GM21528 (cell line): ENCODE results near the gene GMNN.
A peak's percentile ranks its signal among the peaks of the same experiment; 100 is the strongest.
"Not testable (repeated sequence)": the region's sequence is repeated elsewhere in the genome, so short reads cannot be mapped to it uniquely, and the experiment has no call there.

ENCODE experiments used
- ATAC-seq: cut with Tn5 transposase; IDR thresholded peaks from one replicate; pipeline ENCODE4 v1.9.1; 2021; ENCODE audit warnings: mild to moderate bottlenecking, moderate library complexity; ENCODE audit not compliant: unreplicated experiment, low FRiP score

Gene GMNN

DNA sequence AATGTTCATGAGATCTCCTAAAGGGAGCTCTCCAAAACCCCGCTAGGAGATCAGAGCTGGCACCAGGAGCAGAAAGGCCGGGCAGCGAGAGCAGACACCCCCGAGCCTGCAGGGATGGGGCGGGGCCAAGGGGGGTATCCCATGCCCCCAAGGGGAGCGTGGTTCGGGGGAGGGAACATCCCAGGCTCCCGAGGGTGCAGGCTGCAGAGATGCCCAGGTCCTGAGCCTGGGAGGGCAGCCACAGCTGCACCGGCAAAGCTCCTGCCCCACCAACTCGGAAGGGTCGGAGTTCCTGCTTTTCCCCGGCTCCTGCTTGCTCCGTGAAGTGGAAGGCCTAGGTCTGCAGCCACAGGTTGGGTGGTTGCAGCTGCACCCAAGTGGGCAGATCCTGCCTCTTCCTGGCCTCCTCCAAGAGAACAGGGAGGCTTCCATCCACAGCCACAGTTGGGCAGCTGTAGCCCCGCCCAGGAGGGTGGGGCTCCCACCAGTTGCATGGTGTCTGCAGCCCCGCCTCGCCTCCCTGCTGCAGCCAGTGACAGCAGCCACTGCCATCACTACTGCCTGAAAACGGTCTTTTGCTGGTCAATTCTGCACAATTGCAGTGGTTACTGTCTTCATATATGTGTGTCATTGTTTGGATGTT is 13.4 kb upstream of the GMNN start:
- no peak for ATAC-seq

DNA sequence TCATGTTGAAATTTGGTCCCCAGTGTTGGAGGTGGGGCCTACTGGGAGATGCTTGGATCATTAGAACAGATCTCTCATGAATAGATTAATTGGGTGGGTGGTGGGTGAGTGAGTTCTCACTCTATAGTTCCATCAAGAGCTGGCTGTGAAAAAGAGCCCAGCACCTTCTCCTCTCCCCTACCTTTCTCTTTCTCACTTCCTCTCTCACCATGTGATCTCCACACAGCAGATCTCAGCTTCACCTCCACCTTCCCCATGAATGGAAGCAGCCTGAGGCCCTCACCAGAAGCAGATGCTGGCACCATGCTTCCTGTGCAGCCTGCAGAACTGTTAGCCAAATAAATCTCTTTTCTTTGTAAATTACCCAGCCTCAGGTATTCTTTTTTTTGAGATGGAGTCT is 12.9 kb upstream of the GMNN start:
- ATAC-seq = no peak

DNA sequence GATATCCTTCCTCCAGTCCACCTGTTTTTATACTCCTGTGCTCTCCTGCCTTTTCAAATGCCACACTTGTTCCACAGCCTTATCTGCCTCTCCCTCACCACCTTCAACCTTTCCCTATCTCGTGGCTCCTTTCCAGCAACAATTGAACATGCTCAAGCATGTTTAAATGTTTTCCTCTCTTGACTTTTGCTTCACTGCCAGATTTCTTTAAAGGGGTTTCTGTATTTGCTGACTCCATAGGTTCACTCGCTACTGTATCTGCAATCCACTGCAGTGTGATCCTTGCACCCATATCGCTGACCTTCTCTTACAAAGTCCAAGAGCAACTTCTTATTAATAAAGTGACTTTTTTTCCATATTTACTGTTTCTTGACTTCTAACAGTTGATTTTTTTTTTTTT is 11.2 kb upstream of the GMNN start:
- no peak for ATAC-seq

DNA sequence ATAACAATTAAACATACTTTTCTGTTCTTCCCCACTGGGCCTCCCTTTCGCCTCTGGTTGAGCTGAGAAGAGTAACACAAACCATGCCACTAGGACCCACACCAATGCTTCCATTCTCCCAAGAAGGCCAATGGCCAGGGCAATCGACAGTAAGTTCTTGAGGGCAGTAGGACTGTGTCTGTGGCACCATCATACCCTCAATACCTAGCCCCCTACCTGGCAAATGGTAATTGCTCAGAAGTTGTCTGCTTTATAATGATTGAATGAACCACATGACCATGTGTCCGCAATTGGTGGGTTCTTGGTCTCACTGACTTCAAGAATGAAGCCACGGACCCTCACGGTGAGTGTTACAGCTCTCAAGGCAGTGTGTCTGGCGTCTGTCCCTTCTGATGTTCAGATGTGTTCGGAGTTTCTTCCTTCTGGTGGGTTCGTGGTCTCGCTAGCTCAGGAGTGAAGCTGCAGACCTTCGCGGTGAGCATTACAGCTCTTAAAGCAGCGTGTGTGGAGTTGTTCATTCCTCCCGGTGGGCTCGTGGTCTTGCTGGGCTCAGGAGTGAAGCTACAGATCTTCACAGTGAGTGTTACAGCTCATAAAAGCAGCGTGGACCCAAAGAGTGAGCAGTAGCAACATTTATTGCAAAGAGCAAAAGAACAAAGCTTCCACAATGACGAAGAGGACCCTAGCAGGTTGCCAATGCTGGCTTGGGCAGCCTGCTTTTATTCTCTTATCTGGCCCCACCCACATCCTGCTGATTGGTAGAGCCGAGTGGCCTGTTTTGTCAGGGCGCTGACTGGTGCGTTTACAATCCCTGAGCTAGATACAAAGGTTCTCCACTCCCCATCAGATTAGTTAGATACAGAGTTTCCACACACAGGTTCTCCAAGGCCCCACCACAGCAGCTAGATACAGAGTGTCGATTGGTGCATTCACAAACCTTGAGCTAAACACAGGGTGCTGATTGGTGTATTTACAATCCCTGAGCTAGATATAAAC is 9.6 kb upstream of the GMNN start:
- not testable (repeated sequence) for ATAC-seq

DNA sequence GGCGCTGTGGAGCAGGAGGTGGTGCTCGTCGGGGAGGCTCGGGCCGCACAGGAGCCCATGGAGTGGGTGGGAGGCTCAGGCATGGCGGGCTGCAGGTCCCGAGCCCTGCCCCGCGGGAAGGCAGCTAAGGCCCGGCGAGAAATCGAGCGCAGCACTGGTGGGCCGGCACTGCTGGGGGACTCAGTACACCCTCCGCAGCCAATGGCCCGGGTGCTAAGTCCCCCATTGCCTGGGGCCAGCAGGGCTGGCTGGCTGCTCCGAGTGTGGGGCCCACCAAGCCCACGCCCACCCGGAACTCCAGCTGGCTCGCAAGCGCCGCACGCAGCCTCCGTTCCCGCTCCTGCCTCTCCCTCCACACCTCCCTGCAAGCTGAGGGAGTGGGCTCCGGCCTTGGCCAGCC is 8.8 kb upstream of the GMNN start:
- ATAC-seq = not testable (repeated sequence)

DNA sequence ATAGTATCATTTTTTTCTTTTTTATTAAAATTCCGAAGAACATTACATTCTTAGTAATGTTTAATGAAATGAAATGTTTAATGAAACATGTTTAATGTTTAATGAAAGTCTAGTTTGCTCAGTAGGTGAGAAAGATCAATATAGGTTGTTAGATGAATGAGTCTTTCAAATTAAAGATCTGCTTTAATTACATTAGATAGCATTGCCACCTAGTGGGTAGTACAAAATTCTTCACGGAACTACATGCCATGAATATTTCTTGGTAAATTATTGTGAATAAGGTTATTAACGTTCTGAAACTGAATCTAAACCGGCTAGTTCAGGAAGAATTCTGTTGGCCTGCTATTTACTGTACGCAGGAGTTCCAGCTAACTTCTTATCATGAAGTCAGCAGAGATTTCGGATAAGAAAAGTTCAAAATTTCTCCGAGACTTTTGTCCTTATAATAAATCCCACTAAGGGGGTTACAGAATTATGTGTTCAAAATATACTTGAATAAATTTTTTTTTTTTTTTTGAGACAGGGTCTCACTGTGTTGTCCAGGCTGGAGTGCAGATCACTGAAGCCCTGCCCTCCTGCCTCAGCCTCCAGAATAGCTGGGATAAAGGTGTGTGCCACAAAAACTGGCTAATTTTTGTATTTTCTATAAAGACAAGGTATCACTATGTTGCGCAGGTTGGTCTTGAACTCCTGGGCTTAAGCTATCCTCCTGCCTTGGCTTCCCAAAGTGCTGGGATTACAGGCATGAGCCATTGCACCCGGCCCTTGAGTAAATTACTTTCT is 7.9 kb upstream of the GMNN start:
- no peak for ATAC-seq

DNA sequence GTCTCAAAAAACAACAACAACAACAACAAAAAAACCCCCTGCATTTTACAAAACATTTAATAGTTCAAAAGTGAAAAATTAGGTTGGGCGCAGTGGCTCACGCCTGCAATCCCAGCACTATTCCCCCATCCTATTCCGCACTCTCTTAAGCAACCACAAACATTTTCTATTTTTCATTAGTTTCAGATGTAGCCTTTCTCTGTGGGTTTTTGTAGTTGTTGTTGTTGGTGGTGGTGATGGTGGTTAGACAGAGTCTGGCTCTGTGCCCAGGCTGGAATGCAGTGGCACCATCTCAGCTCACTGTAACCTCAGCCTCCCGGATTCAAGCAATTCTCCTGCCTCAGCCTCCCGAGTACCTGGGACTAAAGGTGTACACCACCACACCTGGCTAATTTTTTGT is 6.4 kb upstream of the GMNN start:
- no peak for ATAC-seq

DNA sequence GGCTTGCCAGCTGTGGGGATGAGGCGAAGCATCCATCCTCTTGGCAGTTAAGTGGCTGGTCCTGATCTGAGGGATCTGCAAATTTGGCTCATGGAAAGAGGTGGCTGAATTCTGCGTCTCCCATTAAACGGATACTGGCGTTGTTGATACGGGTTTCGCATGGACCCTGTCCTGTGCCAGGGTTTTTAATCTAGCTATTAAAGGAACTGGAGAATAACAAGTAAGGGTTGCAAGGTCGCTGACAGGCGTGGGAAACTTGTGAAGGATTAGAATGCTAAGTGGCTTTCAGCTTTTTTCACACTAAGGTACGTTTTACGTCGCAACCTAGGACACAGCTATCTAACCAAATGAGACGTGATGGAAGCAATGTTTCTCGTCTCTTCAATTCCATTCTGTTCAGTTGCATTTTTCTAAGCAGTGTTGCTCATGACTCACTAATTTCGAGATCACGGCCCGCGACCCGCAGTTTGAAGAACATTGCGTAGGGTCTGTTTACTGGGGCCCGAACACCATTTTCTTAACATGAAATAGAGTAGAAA is 852 bp downstream of the GMNN start:
- ATAC-seq = peak; percentile 12

DNA sequence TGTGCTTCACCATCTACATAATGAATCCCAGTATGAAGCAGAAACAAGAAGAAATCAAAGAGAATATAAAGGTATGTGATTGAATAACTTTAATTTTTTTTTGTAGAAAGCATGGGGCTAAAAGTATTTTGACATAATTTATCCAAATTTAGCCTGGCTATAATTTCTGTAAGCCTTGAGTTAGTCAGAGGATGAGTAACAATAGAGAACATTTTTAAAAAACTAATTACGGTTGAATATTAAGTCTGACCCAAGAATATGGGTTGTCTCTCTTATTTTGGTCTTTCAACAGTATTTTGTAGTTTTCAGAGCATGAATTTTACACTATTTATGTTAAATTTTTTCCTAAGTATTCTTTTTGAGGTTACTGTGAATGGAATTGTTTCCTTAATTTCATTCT is 2.5 kb downstream of the GMNN start:
- no peak for ATAC-seq

DNA sequence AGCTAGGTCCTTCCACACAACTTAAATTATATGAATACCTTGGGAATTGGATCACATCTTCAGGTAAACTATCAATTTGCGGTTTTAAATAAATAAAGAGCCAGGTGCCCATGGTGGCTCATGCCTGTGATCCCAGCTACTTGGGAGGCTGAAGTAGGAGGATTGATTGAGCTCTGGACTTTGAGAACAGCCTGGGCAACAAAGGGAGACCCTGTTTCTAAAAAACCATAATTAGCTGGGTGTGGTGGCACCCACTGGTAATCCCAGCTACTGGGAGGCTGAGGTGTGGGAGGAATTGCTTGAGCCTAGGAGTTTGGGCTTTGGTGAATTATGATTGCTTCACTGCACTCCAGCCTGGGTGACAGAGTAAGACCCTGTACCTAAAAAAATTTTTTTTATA is 3.4 kb downstream of the GMNN start:
- ATAC-seq = no peak

DNA sequence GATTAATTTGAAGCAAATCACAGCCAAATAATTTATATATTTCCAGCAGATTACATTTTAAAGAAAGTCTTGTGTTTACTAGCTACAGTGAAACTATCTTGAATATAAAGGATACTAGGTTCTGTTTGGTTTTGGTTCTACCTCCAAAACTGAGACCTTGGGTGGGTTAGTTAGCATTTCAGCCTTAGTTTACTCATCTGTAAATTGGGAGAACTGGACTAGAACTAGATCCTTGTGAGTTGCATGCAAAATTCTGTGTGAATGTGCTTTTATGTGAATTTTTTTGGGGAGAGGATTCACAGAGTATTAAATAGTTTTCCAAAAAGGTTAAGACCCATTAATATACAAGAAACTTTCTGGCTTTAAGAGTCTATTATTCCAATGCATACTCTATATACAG is 4.1 kb downstream of the GMNN start:
- ATAC-seq = no peak

DNA sequence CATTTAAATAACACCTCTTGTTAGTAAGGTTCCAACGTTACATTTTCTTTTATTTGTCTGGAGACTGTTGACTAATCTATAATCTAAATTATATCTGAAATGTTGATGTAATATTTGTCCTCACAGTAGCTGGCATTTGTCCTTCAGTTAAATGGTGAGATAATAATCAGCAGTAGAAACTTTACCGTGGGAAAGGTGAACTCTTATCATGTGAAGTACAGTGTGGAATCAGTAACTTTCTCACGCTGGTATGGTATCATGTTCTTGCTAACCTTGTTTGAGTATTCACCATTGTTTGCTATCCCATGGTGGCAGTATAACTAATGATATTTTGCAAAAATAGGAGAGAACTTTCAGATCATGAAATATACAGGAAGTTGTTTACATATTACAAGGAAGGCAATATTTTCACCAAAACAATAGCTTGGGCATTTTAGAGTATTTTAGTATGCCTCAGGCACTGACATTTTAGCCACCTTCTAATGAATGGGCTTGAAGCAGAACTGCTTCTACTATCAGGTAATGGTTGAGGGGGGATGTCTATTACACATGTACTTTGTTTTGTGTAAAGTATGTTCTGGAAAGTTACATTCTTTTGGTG is 4.8 kb downstream of the GMNN start:
- ATAC-seq = no peak

DNA sequence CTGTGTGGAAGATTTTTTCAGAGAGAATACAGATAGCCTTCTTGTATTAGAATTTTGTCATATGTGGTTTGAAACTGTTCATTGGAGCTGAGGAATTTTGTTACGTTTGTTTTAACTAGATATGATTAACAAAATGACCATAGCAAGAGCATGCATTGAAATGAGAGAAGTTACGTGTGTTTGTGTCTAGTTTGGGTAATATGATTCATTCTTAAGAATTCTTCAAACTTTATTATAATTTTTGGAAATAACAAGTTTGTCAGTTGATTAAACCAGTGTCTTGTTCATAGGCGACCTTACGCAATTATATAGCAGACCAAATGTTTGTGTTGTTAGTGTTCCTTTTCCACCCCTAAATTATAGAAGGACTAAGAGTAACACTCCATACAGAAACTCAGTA is 5.5 kb downstream of the GMNN start:
- no peak for ATAC-seq

DNA sequence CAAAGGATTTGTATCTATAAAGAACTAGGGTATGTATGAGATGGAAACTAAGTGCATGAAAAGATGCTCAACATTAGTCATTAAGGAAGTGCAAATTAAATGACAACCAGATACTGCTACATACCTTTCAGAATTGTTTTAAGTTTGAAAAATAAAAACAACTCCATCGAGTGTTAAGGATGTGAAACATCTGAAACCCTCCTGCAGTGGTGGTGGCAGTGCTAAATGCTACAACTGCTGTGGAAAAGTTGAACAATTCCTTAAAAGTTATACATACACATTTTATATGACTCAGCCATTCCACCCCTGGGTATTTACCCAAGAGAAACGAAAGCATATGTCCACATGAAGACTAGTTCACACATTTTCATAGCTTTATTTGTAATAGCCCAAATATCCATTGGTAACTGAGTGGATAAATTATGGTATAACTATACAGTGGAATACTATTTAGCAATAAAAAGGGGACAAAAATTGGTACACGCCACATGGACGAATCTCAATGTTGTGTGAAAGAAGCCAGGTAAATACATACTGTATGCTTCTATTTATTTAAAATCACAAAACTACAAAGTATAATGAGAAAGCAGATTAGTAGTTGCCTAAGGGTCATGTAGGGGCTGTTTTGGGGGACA is 13.4 kb downstream of the GMNN start:
- no peak for ATAC-seq

DNA sequence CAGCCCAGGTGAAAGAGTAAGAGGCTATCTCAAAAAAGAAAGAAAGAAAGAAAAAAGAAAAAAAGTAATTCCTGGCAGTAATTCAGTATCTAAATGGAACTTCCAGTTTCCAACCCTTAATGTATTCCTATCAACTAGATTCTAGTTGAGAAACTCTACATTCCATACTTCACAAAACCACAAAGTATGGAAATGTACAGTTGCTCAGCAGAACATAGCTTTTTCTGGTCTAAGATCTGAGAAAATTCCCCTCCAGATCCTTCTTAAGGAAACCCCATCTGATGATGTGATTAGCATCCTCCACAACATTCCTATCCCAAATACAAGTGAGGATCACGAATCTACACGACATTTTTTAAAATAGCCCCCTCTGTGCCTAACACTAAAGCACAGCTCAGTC is 20.4 kb downstream of the GMNN start:
- ATAC-seq = no peak

DNA sequence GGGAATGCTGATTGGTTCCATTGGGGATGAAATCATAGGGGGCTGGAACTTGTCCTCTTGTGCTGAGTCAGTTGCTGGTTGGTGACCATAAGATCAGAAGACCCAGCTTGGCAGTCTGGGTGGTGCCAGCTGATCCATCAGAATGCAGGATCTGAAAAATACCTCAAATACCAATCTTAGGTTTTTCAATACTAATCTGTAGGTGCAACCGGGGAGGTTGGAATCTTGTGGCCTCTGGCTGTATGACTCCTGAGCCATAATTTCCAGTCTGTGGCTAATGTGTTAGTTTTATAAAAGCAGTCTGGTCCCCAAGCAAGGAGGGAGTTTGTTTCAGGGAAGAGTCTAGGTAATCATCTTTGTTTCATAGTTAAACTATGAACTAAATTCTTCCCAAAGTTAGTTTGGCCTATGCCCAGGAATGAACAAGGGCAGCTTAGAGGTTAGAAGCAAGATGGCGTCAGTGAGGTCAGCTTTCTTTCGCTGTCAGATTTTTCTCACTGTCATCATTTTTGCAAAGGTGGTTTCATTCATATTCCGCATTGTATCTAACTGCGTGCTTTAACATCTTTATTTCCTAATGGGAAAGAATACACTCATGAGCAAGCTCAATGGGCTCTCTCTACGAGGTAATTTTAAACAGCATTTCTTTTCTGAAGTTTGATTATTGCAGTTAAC is 22.0 kb downstream of the GMNN start:
- ATAC-seq = no peak

DNA sequence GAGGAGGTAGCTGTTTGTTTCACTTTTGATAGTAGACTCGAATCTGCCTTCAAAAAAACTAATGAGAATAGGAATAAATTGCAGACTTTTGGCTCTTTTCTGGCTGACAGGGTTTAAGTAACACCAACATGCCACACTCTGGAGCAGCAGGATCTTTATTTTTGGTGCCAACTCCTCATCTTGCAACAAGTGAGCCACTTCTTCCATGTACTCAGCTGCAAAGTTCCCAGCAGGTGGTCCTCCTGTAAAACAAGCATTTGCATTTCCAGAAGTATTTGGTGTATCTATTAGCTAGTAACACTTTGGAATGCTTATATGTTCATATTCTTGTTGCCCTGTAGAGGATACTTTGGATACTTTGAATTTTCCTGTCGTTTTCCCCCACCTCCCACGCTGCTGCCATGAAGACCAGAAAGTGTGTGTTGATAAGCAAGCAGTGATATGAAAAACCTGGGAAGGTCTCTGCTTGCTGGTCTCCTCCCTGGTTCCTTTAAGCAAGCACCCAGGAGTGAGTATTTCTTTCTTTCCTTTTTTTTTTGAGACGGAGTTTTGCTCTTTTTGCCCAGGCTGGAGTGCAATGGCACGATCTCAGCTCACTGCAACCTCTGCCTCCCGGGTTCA is 23.0 kb downstream of the GMNN start:
- no peak for ATAC-seq

DNA sequence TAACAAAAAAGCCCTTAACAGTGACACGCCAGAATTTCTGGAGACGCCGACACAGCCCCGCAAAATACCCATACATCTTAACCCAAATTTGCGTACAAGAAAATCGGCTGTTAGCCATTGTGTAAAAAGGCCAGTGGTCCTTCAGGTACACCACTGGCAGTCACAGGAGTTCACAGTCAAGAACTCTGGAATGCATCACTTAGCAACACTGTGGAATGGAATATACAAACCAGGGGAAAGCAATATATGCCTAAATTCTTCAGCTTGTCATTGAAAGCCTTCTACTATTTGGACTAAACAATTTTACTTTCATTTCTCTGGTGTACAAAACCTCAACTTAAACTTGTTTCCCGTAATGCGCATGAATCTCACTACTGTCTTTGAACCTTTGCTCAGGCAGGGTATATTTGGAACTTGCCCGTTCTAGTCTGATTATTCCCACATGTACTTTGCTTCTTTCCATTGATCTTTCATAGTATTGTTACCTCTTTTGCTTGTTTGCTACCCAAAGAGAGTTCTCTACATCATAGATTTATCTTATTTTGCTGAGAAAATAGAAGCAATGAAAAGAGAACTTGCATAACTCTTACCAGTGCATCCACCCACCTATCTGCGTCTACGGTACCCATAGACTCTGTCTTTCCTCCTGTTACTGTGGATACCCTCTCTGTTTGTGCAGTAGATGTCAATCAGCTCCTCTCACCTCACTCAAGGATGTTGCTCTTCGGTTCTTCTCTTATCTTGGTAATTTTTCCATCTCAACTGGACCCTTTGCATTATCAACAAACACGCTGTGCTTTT is 24.2 kb downstream of the GMNN start, which contains the start of gene ARMH2:
Gene ARMH2, minus strand, starts transcription at position 178 of the 801 bp plus-strand sequence. Its CDS starts 60 bp downstream, at position 118.
- no peak for ATAC-seq
